ENCODE results near the gene STARD5. TPM values are rescaled to one million over a fixed set of nuclear protein-coding genes. Genes with fewer than 3 reads are reported as not detected.

The STARD5 gene
- total and polyA plus RNA-seq, 9 of the 15 experiments (the other 6 are each of a cell fraction or from before 2014, with no cell fraction given): 1.7 to 5.7 (median 2.2) TPM

DNA sequence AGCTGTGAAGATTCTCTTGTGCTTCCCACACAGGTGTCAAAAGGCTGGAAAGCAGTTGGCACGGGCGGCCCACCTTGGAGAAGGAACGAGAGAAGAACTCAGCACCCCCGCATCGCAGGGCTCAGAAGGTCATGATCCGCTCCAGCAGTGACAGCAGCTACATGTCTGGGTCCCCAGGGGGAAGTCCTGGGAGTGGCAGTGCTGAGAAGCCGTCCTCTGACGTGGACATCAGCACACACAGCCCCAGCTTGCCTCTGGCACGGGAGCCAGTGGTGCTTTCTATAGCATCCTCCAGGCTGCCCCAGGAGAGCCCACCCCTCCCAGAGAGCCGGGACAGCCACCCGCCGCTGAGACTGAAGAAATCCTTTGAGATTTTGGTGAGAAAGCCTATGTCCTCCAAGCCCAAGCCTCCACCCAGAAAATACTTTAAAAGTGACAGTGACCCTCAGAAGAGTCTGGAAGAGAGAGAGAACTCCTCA, 31.4 kb downstream of the STARD5 start (continued):
- TF ChIP-seq, protein P1, sequence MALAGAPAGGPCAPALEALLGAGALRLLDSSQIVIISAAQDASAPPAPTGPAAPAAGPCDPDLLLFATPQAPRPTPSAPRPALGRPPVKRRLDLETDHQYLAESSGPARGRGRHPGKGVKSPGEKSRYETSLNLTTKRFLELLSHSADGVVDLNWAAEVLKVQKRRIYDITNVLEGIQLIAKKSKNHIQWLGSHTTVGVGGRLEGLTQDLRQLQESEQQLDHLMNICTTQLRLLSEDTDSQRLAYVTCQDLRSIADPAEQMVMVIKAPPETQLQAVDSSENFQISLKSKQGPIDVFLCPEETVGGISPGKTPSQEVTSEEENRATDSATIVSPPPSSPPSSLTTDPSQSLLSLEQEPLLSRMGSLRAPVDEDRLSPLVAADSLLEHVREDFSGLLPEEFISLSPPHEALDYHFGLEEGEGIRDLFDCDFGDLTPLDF (CRISPR knock-in tag; IDR thresholded peaks at IDR 0.05): no peak
- TF ChIP-seq, protein P2, sequence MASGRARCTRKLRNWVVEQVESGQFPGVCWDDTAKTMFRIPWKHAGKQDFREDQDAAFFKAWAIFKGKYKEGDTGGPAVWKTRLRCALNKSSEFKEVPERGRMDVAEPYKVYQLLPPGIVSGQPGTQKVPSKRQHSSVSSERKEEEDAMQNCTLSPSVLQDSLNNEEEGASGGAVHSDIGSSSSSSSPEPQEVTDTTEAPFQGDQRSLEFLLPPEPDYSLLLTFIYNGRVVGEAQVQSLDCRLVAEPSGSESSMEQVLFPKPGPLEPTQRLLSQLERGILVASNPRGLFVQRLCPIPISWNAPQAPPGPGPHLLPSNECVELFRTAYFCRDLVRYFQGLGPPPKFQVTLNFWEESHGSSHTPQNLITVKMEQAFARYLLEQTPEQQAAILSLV (tag; IDR thresholded peaks at IDR 0.05): no peak
- no peak for TF ChIP-seq MBD2 (IDR thresholded peaks at IDR 0.05; ENCODE audit: borderline replicate concordance, low read depth)

DNA sequence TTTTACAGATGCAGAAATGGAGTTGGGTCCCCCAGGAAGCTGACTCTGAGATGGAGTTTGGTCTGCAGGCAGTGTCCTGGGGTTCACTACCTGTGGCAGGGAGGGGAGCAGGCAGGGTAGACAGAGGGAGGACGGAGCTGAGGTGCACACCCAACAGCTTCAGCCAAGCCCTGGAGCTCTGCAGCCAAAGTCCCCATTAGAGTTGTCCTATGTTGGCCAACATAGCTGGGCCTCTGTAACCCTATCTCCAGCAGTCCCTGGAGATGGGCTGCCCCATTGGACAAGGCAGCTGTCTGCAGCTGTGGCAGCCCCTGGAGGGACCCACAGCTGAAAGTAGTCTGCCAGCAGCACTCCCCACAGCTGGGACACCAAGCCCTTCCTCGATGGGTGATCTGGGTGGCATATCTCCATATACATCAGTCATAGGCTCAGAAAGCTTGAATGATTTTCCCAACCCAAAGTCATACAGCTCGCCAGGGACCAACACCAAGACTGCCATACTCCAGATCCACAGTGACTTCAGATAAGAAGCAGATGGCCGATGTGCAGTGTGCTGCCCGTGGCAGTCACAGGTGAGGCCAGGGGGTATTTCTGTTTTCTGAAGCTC, 31.9 kb downstream of the STARD5 start:
- H3K4me2 ChIP-seq (ENCODE audit: insufficient read depth, low read length): no peak overlapping the region
- no peak overlapping the region for H3K27ac ChIP-seq (ENCODE audit: extremely low read depth, low read depth, low read length)
- intact Hi-C loops (cut with micrococcal nuclease) (no loop called here), in situ Hi-C loops (cut with MboI) (no loop called here)
- H4K20me1 ChIP-seq (replicated peaks; ENCODE audit: control insufficient read depth, insufficient read depth, low read length): no peaks in the 10 kb centered on the region
- WGBS (ENCODE audit: insufficient coverage, low coverage, missing lambda C conversion rate): 32% methylated on average over 5 of the region's 5 CpGs
- H3K4me3 ChIP-seq: no peak overlapping the region
- ChIA-PET CTCF (ENCODE audit: low intra/inter-chr PET ratio) (no interaction called here), POLR2A (interaction anchor here (0.5 to 0.7 kb wide), 2 partner anchors 818 to 1250 kb away, joined by 3 read pairs; no protein-coding TSS in a partner anchor)
- H2AFZ ChIP-seq (ENCODE audit: low read depth, low read length): no peak overlapping the region
- no peaks in the 10 kb centered on the region for H3K9me3 ChIP-seq (replicated peaks; ENCODE audit: control insufficient read depth, insufficient read depth, low read depth, low read length)
- no TSS peak for BruUV-seq (replicated peaks)
- H3K27me3 ChIP-seq (ENCODE audit: control insufficient read depth in 2 of 2, insufficient read depth in 2 of 2, low read length in 2 of 2): no peaks in the 10 kb centered on the region
- no peaks in the 10 kb centered on the region for H3K4me1 ChIP-seq (replicated peaks in 1 of 2; ENCODE audit: control insufficient read depth in 2 of 2, insufficient read depth in 2 of 2, low read length in 2 of 2)
- no peak for FAIRE-seq
- no peaks in the 10 kb centered on the region for H3K79me2 ChIP-seq (ENCODE audit: control insufficient read depth, insufficient read depth, low read length)
- no peaks in the 10 kb centered on the region; the same call in 2 of the 3 replicates for H3K36me3 ChIP-seq (ENCODE audit: control insufficient read depth, insufficient read depth, low read length)
- no peaks in the 10 kb centered on the region for H3K9me1 ChIP-seq (ENCODE audit: control insufficient read depth, insufficient read depth, low read length)
- no peak overlapping the region; a peak in 1 of 4 replicates for H3K9ac ChIP-seq (ENCODE audit: insufficient read depth in 1 of 2, low read depth in 2 of 2, low read length in 2 of 2)
- no peak for DNase-seq (ENCODE audit: extremely low read depth in 1 of 4, low spot score in 3 of 4)
- ATAC-seq: no peak
- TF ChIP-seq RBM39 (optimal IDR thresholded peaks at IDR 0.05; ENCODE audit: low read depth, low read length) (no peak), PCBP1 (IDR thresholded peaks at IDR 0.05; ENCODE audit: low read depth, low read length, poor library complexity, severe bottlenecking) (no peak), FOXA1 (IDR thresholded peaks at IDR 0.05; ENCODE audit: borderline replicate concordance) (no peak), HDGF (IDR thresholded peaks at IDR 0.05) (no peak), MIER1 (IDR thresholded peaks at IDR 0.05; ENCODE audit: low read depth) (no peak), ZBTB1 (CRISPR knock-in tag; IDR thresholded peaks at IDR 0.05; ENCODE audit: borderline replicate concordance, low read depth) (no peak), ZNF717 (CRISPR knock-in tag; IDR thresholded peaks at IDR 0.05) (no peak), TGIF2 (CRISPR knock-in tag; IDR thresholded peaks at IDR 0.05) (no peak), MCM3 (IDR thresholded peaks at IDR 0.05) (no peak)
- TF ChIP-seq, protein P3, sequence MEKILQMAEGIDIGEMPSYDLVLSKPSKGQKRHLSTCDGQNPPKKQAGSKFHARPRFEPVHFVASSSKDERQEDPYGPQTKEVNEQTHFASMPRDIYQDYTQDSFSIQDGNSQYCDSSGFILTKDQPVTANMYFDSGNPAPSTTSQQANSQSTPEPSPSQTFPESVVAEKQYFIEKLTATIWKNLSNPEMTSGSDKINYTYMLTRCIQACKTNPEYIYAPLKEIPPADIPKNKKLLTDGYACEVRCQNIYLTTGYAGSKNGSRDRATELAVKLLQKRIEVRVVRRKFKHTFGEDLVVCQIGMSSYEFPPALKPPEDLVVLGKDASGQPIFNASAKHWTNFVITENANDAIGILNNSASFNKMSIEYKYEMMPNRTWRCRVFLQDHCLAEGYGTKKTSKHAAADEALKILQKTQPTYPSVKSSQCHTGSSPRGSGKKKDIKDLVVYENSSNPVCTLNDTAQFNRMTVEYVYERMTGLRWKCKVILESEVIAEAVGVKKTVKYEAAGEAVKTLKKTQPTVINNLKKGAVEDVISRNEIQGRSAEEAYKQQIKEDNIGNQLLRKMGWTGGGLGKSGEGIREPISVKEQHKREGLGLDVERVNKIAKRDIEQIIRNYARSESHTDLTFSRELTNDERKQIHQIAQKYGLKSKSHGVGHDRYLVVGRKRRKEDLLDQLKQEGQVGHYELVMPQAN (IDR thresholded peaks at IDR 0.05; ENCODE audit: borderline replicate concordance): no peak
- TF ChIP-seq, protein P4, sequence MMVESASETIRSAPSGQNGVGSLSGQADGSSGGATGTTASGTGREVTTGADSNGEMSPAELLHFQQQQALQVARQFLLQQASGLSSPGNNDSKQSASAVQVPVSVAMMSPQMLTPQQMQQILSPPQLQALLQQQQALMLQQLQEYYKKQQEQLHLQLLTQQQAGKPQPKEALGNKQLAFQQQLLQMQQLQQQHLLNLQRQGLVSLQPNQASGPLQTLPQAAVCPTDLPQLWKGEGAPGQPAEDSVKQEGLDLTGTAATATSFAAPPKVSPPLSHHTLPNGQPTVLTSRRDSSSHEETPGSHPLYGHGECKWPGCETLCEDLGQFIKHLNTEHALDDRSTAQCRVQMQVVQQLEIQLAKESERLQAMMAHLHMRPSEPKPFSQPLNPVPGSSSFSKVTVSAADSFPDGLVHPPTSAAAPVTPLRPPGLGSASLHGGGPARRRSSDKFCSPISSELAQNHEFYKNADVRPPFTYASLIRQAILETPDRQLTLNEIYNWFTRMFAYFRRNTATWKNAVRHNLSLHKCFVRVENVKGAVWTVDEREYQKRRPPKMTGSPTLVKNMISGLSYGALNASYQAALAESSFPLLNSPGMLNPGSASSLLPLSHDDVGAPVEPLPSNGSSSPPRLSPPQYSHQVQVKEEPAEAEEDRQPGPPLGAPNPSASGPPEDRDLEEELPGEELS (CRISPR knock-in tag; IDR thresholded peaks at IDR 0.05; ENCODE audit: borderline replicate concordance): no peak
